Testis (tissue), 2 donors: ENCODE data around the gene AGAP1.

Experiments used
- CTCF ChIP-seq, 3 experiments: fragments of 450-650 bp in 2 of 3; fragments of 200-600 bp in 1 of 3; sonication (generic) in 1 of 3; IDR thresholded peaks; one replicate each; pipeline ENCODE4 v1.5.1; 2016 to 2019; ENCODE audit warnings: antibody characterized with exemption in 3 of 3, mild to moderate bottlenecking in 2 of 3, moderate library complexity in 1 of 3
- POLR2A ChIP-seq: fragments of 450-650 bp; IDR thresholded peaks from one replicate; pipeline ENCODE4 v1.6.1; 2017; ENCODE audit warnings: antibody characterized with exemption, mild to moderate bottlenecking, moderate library complexity

GRCh38 chr2:235734688-235735231, 240.9 kb downstream of the AGAP1 start:
- TF ChIP-seq CTCF (IDR thresholded peaks at IDR 0.05), result no peak
- TF ChIP-seq POLR2A, result no peak
